B cell (primary cell): ENCODE measurements around the gene MYH13.

Source experiments
- EZH2 ChIP-seq: IDR thresholded peaks from 2 replicates; pipeline ENCODE4 v1.6.1; 2012; ENCODE audit warnings: borderline replicate concordance, low read depth, mild to moderate bottlenecking, moderate library complexity, low read length; ENCODE audit not compliant: insufficient read depth, poor library complexity, severe bottlenecking
- TF ChIP-seq, protein P1 (sequence below): fragments of 200-600 bp; IDR thresholded peaks from one replicate; pipeline ENCODE4 v1.8.0; 2022; ENCODE audit warnings: antibody characterized with exemption, mild to moderate bottlenecking

DNA sequence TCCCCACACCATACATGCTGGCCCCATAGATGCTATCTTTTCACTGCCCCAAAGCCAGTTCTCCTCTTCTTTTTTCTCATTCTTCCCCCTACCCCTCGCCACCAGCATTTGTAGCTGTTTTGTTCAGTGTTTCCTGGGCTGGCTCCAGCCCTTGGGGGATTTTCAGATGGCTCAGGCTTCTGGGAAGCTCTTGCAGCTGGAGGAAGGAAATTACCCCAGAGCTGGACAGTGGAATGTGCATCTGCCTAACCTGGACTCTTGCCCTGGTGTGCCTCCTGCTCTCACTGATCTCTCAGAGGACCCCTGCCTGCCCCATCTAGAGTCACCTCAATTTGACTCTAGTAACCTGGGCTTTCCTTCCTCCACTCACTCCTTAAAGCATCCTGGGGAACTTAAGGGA lies 82.8 kb downstream of the MYH13 start:
- TF ChIP-seq, protein P1, sequence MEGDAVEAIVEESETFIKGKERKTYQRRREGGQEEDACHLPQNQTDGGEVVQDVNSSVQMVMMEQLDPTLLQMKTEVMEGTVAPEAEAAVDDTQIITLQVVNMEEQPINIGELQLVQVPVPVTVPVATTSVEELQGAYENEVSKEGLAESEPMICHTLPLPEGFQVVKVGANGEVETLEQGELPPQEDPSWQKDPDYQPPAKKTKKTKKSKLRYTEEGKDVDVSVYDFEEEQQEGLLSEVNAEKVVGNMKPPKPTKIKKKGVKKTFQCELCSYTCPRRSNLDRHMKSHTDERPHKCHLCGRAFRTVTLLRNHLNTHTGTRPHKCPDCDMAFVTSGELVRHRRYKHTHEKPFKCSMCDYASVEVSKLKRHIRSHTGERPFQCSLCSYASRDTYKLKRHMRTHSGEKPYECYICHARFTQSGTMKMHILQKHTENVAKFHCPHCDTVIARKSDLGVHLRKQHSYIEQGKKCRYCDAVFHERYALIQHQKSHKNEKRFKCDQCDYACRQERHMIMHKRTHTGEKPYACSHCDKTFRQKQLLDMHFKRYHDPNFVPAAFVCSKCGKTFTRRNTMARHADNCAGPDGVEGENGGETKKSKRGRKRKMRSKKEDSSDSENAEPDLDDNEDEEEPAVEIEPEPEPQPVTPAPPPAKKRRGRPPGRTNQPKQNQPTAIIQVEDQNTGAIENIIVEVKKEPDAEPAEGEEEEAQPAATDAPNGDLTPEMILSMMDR = no peak
- no peak for TF ChIP-seq EZH2
